Fibroblast of skin of abdomen (primary cell): ENCODE results near the gene PSMD1.
A peak's percentile ranks its signal among the peaks of the same experiment; 100 is the strongest.
"Not testable (repeated sequence)": the region's sequence is repeated elsewhere in the genome, so short reads cannot be mapped to it uniquely, and the experiment has no call there.

Experiments used
- DNase-seq: peaks from one replicate; pipeline ENCODE4 v3.0.0-alpha.2; 2013

Gene PSMD1

GRCh38 chr2:231058761-231059550 is 2.3 kb downstream of the PSMD1 start:
- no peak for DNase-seq

DNA sequence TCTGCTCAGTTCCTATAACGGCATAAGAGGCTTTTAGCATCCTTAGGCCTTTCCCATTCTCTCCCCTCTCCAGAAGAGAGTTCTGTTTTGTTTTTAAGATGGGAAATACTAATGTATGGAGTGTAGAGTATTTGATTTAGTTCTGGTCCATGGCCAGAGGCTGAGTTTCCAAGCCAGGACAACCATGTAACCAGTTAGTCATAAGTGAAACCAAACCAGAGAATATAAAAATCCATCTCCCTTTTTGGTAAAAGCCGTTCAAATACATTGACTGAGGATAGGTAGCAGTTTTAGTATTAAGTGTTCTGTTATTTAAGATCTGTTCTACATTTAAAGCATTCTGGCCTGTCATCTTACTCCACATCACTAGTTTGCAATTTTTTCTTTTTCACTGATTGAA is 3.1 kb downstream of the PSMD1 start:
- DNase-seq = no peak

GRCh38 chr2:231062776-231063175 is 6.1 kb downstream of the PSMD1 start:
- no peak for DNase-seq

GRCh38 chr2:231063347-231063746 is 6.7 kb downstream of the PSMD1 start:
- no peak for DNase-seq

- DNase-seq = no peak
These were observed 9.3 kb downstream of the PSMD1 start for GRCh38 chr2:231065966-231066365.

GRCh38 chr2:231067531-231067930 is 10.9 kb downstream of the PSMD1 start:
- not testable (repeated sequence) for DNase-seq

GRCh38 chr2:231068525-231069222 is 12.0 kb downstream of the PSMD1 start:
- DNase-seq = no peak

DNA sequence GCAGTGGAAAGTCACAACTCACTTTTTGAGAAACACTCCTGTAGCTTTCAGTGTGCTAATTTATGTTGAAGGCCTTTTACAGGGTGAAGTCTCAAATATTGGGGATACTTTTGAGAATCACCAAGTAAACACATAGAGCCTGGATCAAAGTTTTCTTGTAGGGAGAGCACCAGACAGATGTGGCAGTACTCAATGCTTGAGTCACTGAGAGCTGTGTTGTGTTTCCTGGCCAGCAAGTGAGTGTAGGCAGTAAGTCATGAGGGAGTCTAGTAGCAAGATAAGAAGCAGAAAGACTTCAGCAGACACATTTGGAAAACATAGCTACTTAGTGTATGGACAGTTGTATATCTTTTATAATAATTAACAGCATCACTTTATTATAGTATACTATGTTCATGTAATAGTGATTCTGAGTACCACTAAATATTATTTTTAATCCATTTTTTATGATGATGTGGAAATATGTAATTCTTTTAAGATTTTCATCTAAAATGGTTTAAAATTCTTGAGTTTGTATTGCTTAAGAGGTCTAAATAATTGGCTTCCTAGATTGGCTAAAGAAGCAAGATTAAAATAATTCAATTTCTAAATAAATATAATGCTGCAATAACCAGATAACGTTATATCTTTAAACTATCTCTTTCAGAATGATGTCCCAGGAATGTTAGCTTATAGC is 12.8 kb downstream of the PSMD1 start:
- DNase-seq = no peak

DNA sequence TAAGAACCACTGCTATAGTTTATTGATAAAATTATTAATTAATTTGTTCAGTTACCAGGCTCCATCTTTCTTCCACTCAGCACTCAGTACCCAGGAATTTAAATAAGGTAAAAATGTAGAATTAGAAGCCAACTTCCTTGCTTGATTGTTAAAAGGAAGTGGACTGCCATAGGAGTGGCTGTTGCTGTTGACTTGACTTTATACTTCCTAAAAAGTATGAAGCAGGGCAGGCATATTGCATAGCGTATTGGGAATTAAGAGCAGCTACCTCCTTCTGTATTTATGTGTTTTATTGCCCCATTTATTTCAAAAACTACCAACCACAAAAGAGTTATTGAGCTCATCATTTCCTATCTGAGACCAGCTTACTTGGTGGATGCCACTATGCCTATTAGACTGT is 27.9 kb downstream of the PSMD1 start:
- DNase-seq = no peak

DNA sequence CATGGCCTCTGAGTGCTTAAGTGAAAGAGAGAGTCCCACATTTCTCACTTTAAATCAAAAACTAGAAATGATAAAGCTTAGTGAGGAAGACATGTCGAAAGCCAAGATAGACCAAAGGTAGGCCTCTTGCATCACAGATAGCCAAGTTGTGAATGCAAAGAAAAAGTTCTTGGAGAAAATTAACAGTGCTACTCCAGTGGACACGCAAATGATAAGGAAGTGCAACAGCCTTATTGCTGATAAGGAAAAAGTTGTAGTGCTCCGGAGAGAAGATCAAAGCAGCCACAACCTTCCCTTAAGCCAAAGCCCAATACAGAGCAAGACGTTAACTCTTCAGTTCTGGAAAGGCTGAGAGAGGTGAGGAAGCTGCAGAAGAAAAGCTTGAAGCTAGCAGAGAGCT is 32.1 kb downstream of the PSMD1 start:
- no peak for DNase-seq

GRCh38 chr2:231093933-231094332 is 37.3 kb downstream of the PSMD1 start:
- no peak for DNase-seq

DNA sequence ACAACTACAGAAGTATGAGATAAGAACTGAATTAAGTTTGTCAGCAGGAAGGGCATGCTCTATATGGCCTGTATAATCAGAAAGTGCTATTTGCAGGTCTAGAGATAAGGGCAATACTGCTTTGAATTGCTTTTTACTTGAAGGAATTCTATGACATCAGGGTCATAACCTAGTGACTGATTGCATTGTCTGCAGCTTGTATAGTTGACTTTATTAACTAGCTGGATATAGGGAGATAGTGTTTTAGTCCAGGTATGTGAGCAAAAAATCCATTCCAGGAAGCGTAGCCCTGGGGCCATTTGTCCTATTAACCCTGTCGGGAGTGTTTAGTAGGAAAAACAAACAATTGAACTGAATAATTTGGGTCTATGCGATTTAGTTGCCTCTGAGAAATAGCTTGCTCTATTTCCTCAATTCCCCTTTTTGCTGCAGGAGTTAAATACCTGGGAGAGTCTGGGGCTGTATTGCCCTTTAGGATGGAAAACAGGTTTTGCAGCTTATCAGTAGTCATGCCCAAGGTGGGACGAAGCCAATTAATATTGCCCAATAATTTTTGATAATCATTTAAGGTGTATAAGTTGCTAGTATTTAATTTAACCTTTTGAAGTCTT is 38.2 kb downstream of the PSMD1 start:
- no peak for DNase-seq

- DNase-seq = no peak
These were observed 43.3 kb downstream of the PSMD1 start for GRCh38 chr2:231099918-231100317.

DNA sequence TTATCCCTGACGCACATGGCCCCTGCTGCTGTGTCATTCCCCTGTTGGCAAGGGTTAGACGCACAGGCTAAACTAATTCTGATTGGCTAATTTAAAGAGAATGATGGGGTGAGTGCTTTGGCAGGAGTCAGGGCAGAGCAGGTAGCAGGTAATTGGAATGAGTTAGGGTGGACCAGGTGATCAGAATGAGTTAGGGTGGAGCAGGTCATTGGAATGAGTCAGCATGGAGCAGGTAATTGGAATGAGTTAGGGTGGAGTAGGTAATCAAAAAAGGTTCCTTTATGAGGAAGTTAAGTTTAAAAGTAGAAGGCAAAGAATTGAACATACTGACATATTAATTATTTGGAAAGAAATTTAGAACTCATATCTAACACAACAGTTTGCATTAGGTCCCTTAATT is 43.7 kb downstream of the PSMD1 start:
- not testable (repeated sequence) for DNase-seq

DNA sequence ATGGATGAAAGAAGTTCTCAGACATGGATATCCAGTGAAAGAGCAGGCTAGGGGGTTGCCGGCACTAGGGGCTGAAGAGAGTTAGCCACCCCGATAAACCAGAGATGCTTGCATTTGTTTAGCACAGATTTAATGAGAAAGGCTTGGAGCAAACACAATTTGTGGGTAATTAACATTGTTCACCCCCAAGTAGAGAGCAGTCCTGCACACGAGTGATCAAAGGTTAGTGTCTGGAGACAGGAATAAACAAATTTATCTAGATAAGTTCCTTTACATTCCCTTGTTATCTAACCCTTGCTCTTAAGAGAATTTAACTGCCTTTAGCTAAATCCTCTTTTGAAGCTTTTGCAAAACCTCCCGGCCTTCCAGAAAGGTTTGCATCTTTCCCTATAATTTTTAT is 44.3 kb downstream of the PSMD1 start:
- no peak for DNase-seq

DNA sequence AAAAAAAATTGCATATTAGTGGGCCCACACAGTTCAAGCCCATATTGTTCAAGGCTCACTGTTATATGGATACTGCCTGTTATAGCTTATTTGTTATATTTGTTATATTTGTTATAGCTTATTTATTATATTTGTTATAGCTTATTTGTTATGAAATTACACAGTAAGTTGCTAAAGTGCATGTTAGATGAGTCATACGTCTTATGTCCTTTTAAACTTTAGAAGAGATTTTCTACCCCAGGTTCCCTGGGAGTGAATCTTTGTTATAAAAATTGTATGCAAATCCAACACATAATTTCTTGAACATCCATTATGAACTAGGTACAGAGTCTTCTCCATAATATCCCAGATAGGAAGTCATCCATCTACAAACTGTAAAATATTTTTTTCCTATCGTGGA is 46.1 kb downstream of the PSMD1 start:
- no peak for DNase-seq

- peak; percentile 59 for DNase-seq
These were observed 47.5 kb downstream of the PSMD1 start for GRCh38 chr2:231104115-231104713.

GRCh38 chr2:231110551-231110950 is 53.9 kb downstream of the PSMD1 start:
- peak; percentile 58 for DNase-seq

DNA sequence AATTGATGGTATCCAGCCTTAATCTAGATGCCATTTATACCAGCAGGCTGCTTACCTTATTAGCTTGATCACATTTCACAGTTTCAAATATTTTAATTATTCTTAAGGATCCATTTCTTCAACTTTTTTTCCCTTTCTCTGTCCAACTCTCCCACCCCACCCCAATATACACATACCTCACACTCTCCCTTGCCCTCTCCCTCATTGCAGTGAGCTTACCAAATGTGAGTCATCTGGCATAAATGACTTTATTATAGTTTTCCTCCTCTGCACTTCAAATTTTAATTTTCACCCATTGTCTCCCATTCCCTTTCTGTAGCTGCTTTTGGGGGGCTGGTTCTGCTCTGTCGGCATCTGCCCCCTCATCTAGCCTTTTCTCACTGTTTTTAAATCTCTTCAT is 55.3 kb downstream of the PSMD1 start:
- peak; percentile 55 for DNase-seq

- no peak for DNase-seq
These were observed 56.8 kb downstream of the PSMD1 start for GRCh38 chr2:231113489-231113888.

- no peak for DNase-seq
These were observed 59.0 kb downstream of the PSMD1 start for GRCh38 chr2:231115651-231116050.

DNA sequence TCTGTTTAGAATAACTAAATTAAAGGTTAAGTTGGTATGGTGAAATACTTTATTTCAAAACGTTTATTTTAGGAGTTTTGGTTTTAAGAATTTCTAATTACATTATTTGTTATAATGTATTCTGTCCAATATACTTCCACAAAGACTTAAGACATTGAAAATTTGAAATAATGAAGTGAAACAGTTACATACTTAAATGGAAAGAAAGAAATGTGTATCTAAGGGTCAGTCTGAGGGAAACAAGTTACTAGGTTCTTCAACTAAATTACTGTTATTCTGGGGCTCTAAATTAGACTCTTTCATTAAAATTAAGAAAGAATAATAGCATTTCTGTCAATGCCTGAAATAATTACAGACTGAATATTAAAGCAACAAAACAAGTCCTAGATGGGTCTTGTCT is 60.5 kb downstream of the PSMD1 start:
- DNase-seq = no peak
